ENCODE results near the gene KRT32.

DNA sequence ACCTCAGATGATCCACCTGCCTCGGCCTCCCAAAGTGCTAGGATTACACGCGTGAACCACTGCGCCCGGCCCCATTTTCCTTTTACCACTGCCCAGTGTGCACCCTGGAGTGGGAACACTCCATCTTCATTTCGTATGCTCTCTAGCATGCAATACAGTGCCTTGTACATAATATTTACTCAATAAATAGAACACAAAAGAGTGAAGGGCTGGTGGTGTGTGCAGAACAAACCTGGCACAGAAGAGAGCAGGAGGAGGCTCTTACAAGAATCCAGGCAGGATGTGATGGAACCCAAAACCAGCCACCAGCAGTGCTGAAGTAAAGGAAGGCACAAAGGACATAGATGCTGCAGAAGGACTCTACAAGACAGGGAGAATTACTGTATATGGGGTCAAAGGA, 50.1 kb downstream of the KRT32 start:
- TF ChIP-seq, protein P1, sequence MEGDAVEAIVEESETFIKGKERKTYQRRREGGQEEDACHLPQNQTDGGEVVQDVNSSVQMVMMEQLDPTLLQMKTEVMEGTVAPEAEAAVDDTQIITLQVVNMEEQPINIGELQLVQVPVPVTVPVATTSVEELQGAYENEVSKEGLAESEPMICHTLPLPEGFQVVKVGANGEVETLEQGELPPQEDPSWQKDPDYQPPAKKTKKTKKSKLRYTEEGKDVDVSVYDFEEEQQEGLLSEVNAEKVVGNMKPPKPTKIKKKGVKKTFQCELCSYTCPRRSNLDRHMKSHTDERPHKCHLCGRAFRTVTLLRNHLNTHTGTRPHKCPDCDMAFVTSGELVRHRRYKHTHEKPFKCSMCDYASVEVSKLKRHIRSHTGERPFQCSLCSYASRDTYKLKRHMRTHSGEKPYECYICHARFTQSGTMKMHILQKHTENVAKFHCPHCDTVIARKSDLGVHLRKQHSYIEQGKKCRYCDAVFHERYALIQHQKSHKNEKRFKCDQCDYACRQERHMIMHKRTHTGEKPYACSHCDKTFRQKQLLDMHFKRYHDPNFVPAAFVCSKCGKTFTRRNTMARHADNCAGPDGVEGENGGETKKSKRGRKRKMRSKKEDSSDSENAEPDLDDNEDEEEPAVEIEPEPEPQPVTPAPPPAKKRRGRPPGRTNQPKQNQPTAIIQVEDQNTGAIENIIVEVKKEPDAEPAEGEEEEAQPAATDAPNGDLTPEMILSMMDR (IDR thresholded peaks at IDR 0.05 in 8 of 11, conservative IDR thresholded peaks at IDR 0.05 in 3 of 11), result no peak
- TF ChIP-seq POLR2AphosphoS5 (IDR thresholded peaks at IDR 0.05), result no peak
